HepG2 (cell line): Measurements from ENCODE around the gene ALPL. TPM values are rescaled to one million over a fixed set of nuclear protein-coding genes. Genes with fewer than 3 reads are reported as not detected.
A peak's percentile ranks its signal among the peaks of the same experiment; 100 is the strongest.

ENCODE experiments used
- CBX2 ChIP-seq, 2 experiments: fragments of 200-600 bp in 1 of 2; sonication (generic); formaldehyde crosslinking in 1 of 2; IDR thresholded peaks; 2 replicates each; pipeline versions ENCODE4 v1.7.0 to v1.8.1; 2018 to 2022; ENCODE audit warnings: low read depth in 2 of 2, low read length in 1 of 2, mild to moderate bottlenecking in 1 of 2, missing genetic modification reagents in 1 of 2
- CENPX ChIP-seq: sonication (generic); formaldehyde crosslinking; IDR thresholded peaks from 2 replicates; pipeline ENCODE4 v1.9.0; 2021; ENCODE audit warnings: mild to moderate bottlenecking, missing genetic modification reagents, moderate library complexity
- DR1 ChIP-seq: sonication (generic); formaldehyde crosslinking; IDR thresholded peaks from 2 replicates; pipeline ENCODE4 v1.8.0; 2021; ENCODE audit warnings: mild to moderate bottlenecking, missing genetic modification reagents, inconsistent platforms
- HNF4G ChIP-seq, 2 experiments: sonication (generic) in 1 of 2; formaldehyde crosslinking in 1 of 2; IDR thresholded peaks; 2 replicates each; pipeline versions ENCODE4 v1.4.0 to v1.6.1; 2011 to 2020; ENCODE audit warnings: borderline replicate concordance in 2 of 2, low read depth in 2 of 2, mild to moderate bottlenecking in 2 of 2, low read length in 1 of 2, missing genetic modification reagents in 1 of 2, moderate library complexity in 1 of 2
- HNRNPL ChIP-seq: fragments of 200-400 bp; formaldehyde crosslinking; IDR thresholded peaks from 2 replicates; pipeline ENCODE4 v1.6.1; 2017; ENCODE audit warnings: mild to moderate bottlenecking, low read depth, low read length
- KAT7 ChIP-seq: IDR thresholded peaks from 2 replicates; pipeline ENCODE4 v1.6.1; 2018; ENCODE audit warnings: borderline replicate concordance, missing compliant biosample characterization
- KDM5B ChIP-seq: sonication (generic); formaldehyde crosslinking; IDR thresholded peaks from 2 replicates; pipeline ENCODE4 v1.4.0; 2020; ENCODE audit warnings: missing genetic modification reagents, mild to moderate bottlenecking, borderline replicate concordance
- MBNL3 ChIP-seq: fragments of 250-450 bp; sonication (Bioruptor Pico); conservative IDR thresholded peaks from 2 replicates; pipeline ENCODE4 v1.8.0; 2022; ENCODE audit warnings: mild to moderate bottlenecking, inconsistent platforms
- MIXL1 ChIP-seq: IDR thresholded peaks from 2 replicates; pipeline ENCODE4 v1.6.1; 2016
- SALL1 ChIP-seq: sonication (generic); formaldehyde crosslinking; IDR thresholded peaks from 2 replicates; pipeline ENCODE4 v1.8.0; 2022; ENCODE audit warnings: mild to moderate bottlenecking, missing genetic modification reagents
- SP140L ChIP-seq: sonication (generic); formaldehyde crosslinking; IDR thresholded peaks from 2 replicates; pipeline ENCODE4 v1.4.0; 2020; ENCODE audit warnings: missing genetic modification reagents, borderline replicate concordance
- ZFP62 ChIP-seq: sonication (generic); formaldehyde crosslinking; IDR thresholded peaks from 2 replicates; pipeline ENCODE4 v1.4.0; 2020; ENCODE audit warnings: missing genetic modification reagents
- ZIK1 ChIP-seq: sonication (generic); formaldehyde crosslinking; IDR thresholded peaks from 2 replicates; pipeline ENCODE4 v1.5.0; 2020; ENCODE audit warnings: mild to moderate bottlenecking, low read depth, missing genetic modification reagents, borderline replicate concordance
- ZNF225 ChIP-seq: sonication (generic); formaldehyde crosslinking; IDR thresholded peaks from 2 replicates; pipeline ENCODE4 v1.4.0; 2020; ENCODE audit warnings: mild to moderate bottlenecking, missing genetic modification reagents
- ZNF563 ChIP-seq: sonication (generic); formaldehyde crosslinking; IDR thresholded peaks from 2 replicates; pipeline ENCODE4 v1.8.0; 2022; ENCODE audit warnings: mild to moderate bottlenecking, moderate library complexity, missing genetic modification reagents
- ZNF850 ChIP-seq: sonication (generic); formaldehyde crosslinking; conservative IDR thresholded peaks from 2 replicates; pipeline ENCODE4 v1.9.0; 2021; ENCODE audit warnings: mild to moderate bottlenecking, missing genetic modification reagents
- polyA plus RNA-seq, 8 experiments: library from polyadenylated mRNA; depleted of rRNA in 3 of 8; stranded (reverse) in 7 of 8; unstranded in 1 of 8; fragments of >200 nt; fragmentation: Illumina TruSeq in 4 of 8; extraction: Trizol in 4 of 8; gene quantifications; 2 replicates each; pipeline versions ENCODE4 v1.2.1 to v1.2.3, GENCODE V29; 2011 to 2016; ENCODE audit warnings: low read depth in 4 of 8, missing spikeins in 1 of 8, mixed read lengths in 1 of 8; ENCODE audit not compliant: insufficient read depth in 1 of 8
- total RNA-seq, 5 experiments: library from RNA; depleted of rRNA; stranded (reverse); fragments of >200 nt; fragmentation: Illumina TruSeq; extraction: Trizol; gene quantifications; 2 replicates each; pipeline ENCODE4 v1.2.3, GENCODE V29; 2016; ENCODE audit warnings: low read depth in 1 of 5
- TF ChIP-seq, protein P1 (sequence below): sonication (generic); formaldehyde crosslinking; IDR thresholded peaks from 2 replicates; pipeline ENCODE4 v1.8.0; 2022; ENCODE audit warnings: mild to moderate bottlenecking, missing genetic modification reagents, moderate library complexity
- TF ChIP-seq, protein P2 (sequence below): sonication (generic); formaldehyde crosslinking; IDR thresholded peaks from 2 replicates; pipeline ENCODE4 v1.5.0; 2020; ENCODE audit warnings: missing genetic modification reagents
- TF ChIP-seq, protein P3 (sequence below): IDR thresholded peaks from 2 replicates; pipeline ENCODE4 v1.6.1; 2016; ENCODE audit warnings: mild to moderate bottlenecking, missing biosample characterization, missing genetic modification reagents
- TF ChIP-seq, protein P4 (sequence below): sonication (generic); formaldehyde crosslinking; conservative IDR thresholded peaks from 2 replicates; pipeline ENCODE4 v1.5.0; 2020; ENCODE audit warnings: missing genetic modification reagents
- TF ChIP-seq, protein P5 (sequence below): sonication (generic); formaldehyde crosslinking; IDR thresholded peaks from 2 replicates; pipeline ENCODE4 v1.4.0; 2020; ENCODE audit warnings: missing genetic modification reagents
- TF ChIP-seq, protein P6 (sequence below): sonication (generic); formaldehyde crosslinking; IDR thresholded peaks from 2 replicates; pipeline ENCODE4 v1.5.1; 2020; ENCODE audit warnings: mild to moderate bottlenecking, missing genetic modification reagents

ALPL gene
- total and polyA plus RNA-seq, 2 of the 13 experiments (the other 11 are each of a cell fraction or from before 2014, with no cell fraction given) = 0.12 TPM; not detected in 1

DNA sequence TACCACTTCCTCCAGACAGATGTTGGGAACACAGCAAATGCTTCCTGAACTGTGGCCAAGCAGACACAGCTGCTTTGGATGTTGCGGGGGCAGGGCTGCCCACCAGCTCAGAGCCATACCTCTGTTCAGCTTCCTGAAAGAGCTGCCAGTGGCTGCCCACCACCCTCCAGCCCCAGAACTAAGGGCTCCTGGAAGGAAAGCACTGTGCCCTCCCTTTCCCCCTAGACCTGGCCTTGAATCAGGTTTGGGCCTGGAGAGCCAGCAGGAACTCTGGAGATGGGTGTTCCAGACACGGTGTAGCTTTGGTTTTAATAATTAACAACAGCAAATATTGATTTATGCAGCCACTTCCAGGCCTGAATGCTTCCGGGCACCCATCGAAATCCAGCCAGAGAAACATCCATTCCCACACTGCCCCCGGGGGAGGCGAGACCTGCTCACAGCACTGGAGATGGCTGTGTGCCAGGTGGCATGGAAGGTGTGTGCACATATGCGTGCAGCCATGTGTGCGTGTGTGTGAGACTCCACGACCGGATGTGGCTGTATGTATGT, 114.3 kb downstream of the ALPL start (continued):
- no peak for TF ChIP-seq SP140L (CRISPR knock-in tag)
- TF ChIP-seq, protein P1, sequence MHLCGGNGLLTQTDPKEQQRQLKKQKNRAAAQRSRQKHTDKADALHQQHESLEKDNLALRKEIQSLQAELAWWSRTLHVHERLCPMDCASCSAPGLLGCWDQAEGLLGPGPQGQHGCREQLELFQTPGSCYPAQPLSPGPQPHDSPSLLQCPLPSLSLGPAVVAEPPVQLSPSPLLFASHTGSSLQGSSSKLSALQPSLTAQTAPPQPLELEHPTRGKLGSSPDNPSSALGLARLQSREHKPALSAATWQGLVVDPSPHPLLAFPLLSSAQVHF = no peak
- TF ChIP-seq, protein P2, sequence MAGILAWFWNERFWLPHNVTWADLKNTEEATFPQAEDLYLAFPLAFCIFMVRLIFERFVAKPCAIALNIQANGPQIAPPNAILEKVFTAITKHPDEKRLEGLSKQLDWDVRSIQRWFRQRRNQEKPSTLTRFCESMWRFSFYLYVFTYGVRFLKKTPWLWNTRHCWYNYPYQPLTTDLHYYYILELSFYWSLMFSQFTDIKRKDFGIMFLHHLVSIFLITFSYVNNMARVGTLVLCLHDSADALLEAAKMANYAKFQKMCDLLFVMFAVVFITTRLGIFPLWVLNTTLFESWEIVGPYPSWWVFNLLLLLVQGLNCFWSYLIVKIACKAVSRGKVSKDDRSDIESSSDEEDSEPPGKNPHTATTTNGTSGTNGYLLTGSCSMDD = no peak
- TF ChIP-seq KAT7 (CRISPR knock-in tag) = no peak
- TF ChIP-seq, protein P3, sequence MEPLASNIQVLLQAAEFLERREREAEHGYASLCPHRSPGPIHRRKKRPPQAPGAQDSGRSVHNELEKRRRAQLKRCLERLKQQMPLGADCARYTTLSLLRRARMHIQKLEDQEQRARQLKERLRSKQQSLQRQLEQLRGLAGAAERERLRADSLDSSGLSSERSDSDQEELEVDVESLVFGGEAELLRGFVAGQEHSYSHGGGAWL (CRISPR knock-in tag) = no peak
- no peak for TF ChIP-seq CBX2 (IDR thresholded peaks at IDR 0.05; ENCODE audit: low read depth, low read length)
- TF ChIP-seq CBX2 (CRISPR knock-in tag; IDR thresholded peaks at IDR 0.05; ENCODE audit: low read depth) = no peak
- TF ChIP-seq SALL1 (CRISPR knock-in tag) = peak; percentile 98
- no peak for TF ChIP-seq MBNL3 (CRISPR knock-in tag)
- TF ChIP-seq DR1 (CRISPR knock-in tag) = no peak
- TF ChIP-seq KDM5B (CRISPR knock-in tag) = peak; percentile 38; the same call in 1 of the 2 replicates
- TF ChIP-seq, protein P4, sequence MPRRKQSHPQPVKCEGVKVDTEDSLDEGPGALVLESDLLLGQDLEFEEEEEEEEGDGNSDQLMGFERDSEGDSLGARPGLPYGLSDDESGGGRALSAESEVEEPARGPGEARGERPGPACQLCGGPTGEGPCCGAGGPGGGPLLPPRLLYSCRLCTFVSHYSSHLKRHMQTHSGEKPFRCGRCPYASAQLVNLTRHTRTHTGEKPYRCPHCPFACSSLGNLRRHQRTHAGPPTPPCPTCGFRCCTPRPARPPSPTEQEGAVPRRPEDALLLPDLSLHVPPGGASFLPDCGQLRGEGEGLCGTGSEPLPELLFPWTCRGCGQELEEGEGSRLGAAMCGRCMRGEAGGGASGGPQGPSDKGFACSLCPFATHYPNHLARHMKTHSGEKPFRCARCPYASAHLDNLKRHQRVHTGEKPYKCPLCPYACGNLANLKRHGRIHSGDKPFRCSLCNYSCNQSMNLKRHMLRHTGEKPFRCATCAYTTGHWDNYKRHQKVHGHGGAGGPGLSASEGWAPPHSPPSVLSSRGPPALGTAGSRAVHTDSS (CRISPR knock-in tag) = no peak
- TF ChIP-seq CENPX (CRISPR knock-in tag) = no peak
- TF ChIP-seq, protein P5, sequence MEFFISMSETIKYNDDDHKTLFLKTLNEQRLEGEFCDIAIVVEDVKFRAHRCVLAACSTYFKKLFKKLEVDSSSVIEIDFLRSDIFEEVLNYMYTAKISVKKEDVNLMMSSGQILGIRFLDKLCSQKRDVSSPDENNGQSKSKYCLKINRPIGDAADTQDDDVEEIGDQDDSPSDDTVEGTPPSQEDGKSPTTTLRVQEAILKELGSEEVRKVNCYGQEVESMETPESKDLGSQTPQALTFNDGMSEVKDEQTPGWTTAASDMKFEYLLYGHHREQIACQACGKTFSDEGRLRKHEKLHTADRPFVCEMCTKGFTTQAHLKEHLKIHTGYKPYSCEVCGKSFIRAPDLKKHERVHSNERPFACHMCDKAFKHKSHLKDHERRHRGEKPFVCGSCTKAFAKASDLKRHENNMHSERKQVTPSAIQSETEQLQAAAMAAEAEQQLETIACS (CRISPR knock-in tag) = no peak
- TF ChIP-seq ZNF850 (CRISPR knock-in tag) = no peak
- TF ChIP-seq ZIK1 (CRISPR knock-in tag) = no peak
- TF ChIP-seq, protein P6, sequence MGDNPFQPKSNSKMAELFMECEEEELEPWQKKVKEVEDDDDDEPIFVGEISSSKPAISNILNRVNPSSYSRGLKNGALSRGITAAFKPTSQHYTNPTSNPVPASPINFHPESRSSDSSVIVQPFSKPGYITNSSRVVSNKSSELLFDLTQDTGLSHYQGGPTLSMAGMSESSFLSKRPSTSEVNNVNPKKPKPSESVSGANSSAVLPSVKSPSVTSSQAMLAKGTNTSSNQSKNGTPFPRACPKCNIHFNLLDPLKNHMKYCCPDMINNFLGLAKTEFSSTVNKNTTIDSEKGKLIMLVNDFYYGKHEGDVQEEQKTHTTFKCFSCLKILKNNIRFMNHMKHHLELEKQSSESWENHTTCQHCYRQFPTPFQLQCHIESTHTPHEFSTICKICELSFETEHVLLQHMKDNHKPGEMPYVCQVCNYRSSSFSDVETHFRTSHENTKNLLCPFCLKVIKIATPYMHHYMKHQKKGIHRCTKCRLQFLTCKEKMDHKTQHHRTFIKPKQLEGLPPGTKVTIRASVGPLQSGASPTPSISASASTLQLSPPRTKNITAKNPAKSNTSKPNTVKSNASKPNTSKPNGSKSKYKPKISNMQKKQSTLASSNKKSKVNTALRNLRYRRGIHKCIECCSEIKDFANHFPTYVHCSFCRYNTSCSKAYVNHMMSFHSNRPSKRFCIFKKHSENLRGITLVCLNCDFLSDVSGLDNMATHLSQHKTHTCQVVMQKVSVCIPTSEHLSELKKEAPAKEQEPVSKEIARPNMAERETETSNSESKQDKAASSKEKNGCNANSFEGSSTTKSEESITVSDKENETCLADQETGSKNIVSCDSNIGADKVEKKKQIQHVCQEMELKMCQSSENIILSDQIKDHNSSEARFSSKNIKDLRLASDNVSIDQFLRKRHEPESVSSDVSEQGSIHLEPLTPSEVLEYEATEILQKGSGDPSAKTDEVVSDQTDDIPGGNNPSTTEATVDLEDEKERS (CRISPR knock-in tag) = no peak
- 0 out of 2 replicates have a peak, but pooled peaks have one; percentile 14 for TF ChIP-seq ZNF225 (CRISPR knock-in tag)
- peak; percentile 88 for TF ChIP-seq MIXL1
- peak; percentile 78; the same call in 1 of the 2 replicates for TF ChIP-seq HNRNPL
- no peak for TF ChIP-seq ZFP62 (CRISPR knock-in tag)
- TF ChIP-seq ZNF563 (CRISPR knock-in tag) = peak; percentile 31; the same call in 1 of the 2 replicates
- no peak for TF ChIP-seq HNF4G (IDR thresholded peaks at IDR 0.05; ENCODE audit: borderline replicate concordance, low read depth, low read length)
- TF ChIP-seq HNF4G (CRISPR knock-in tag; IDR thresholded peaks at IDR 0.05; ENCODE audit: borderline replicate concordance, low read depth) = no peak
